ENCODE results near the gene TSR1.

TSR1 gene

DNA sequence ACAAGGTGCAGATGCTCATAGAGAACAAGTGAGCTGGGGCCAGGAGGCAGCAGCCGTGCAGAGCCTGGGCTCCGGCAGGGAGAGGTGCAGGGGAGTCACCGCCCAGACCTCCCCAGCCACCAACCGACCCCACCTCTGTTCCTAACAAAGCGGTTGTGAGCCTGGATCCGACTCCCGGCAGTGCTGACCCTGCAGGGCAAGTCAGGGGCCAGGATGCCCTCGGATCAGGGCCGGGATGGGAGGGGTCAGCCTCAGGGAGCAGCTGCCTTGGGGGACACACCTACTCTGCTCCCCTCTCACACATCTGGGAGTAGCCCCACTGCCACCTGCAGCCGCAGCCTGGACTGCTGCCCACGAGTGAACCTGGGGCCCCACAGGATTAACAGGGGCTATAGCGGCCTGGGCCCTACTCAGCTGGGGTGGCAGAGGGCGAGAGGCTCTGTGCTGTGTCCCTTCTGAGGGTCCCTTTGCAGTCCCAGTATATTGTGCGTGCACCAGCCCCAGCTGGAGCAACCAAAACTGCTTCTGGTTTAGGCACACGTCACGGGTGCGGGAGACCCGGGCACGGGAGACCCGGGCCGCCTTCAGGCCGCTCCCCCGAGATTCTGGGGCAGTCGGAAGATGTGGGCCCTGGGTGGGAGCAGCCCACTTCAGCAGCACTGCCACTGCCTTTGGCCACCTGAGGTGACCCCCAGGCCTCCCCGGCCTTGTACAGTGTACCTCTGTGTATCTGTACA lies 43.4 kb upstream of the TSR1 start:
- no peak for TF ChIP-seq CTCF (conservative IDR thresholded peaks at IDR 0.05; ENCODE audit: low read depth, low read length)
- no peak overlapping the region for H3K4me3 ChIP-seq (ENCODE audit: low read length)
- no peak for DNase-seq (ENCODE audit: low read depth)

DNA sequence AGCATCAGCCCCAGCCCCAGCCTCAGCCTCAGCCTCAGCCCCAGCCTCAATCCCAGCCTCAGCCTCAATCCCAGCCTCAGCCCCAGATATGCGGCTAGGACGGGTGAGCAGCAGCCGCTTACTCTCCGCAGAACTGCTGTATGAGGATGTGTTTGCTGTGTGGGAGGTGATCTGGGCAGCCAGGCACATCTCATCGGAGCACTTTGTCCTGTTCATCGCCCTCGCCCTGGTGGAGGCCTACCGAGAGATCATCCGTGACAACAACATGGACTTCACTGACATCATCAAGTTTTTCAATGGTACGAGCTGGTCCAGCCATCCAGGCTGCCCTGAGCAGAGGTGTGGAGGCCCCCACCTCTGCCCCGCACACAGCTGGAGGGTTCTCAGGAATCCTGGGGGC lies 42.6 kb upstream of the TSR1 start:
- DNase-seq (ENCODE audit: low read depth), result no peak
- TF ChIP-seq CTCF (conservative IDR thresholded peaks at IDR 0.05; ENCODE audit: low read depth, low read length), result no peak
- no peak overlapping the region for H3K4me3 ChIP-seq (ENCODE audit: low read length)

DNA sequence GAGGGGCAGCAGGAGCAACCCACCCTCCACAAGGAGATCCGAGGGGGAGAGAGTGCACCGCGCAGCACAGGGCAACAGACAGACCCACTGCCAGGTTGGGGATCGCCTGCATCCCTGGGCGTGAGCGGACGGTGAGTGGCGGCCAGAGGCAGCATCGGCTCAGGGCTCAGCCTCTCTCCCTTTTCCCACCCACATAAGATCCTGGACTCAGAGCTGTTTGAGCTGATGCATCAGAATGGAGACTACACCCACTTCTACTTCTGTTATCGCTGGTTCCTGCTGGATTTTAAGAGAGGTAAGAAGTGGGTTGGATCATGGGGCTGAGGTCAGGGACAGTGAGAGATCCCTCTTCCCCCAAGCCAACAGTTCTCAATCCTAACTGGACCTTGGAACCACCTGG lies 41.4 kb upstream of the TSR1 start:
- no peak for TF ChIP-seq CTCF (conservative IDR thresholded peaks at IDR 0.05; ENCODE audit: low read depth, low read length)
- no peak overlapping the region for H3K4me3 ChIP-seq (ENCODE audit: low read length)
- no peak for DNase-seq (ENCODE audit: low read depth)

- no peak overlapping the region for H3K4me3 ChIP-seq (ENCODE audit: low read length)
- DNase-seq (ENCODE audit: low read depth), result no peak
- TF ChIP-seq CTCF (conservative IDR thresholded peaks at IDR 0.05; ENCODE audit: low read depth, low read length), result no peak
These were observed 39.9 kb upstream of the TSR1 start for GRCh38 chr17:2376107-2376506.

GRCh38 chr17:2375406-2375805 lies 39.1 kb upstream of the TSR1 start:
- DNase-seq (ENCODE audit: low read depth), result no peak
- TF ChIP-seq CTCF (conservative IDR thresholded peaks at IDR 0.05; ENCODE audit: low read depth, low read length), result no peak
- H3K4me3 ChIP-seq (ENCODE audit: low read length), result no peak overlapping the region

DNA sequence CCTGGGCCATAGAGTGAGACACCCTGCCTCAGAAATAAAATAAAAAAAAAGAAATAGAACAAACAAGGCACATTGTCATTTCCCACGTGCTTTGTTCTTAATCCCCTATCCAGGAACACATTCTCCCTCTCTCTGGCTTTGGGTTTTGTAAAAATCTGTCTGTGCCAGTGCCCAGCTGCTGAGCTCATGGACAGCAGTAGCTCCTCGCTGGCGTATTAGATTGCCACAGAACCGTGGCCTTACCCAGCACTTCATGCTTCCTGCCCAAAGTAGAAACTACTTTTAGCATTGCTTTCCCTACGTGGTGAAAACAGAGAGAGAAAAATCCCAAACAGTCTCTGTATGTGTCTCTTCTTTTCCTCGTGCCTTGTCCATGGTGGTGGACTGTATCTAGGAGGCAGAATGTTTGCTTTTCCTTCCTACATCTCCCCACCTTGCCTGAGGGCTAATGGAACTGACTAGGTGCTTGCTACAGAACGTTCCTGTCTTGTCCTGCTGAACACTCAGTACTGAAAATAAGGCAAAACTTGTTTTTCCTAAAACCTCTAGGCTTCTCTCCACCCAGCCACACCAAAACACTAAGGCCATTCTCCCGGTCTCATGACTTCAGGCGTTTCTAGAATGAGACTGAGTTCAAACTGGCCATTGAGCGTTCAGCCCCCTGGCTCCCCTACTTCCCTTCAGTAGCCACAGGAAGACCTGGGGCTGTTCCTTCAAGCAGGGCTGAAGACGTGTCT lies 38.5 kb upstream of the TSR1 start:
- no peak for TF ChIP-seq CTCF (conservative IDR thresholded peaks at IDR 0.05; ENCODE audit: low read depth, low read length)
- DNase-seq (ENCODE audit: low read depth), result no peak
- H3K4me3 ChIP-seq (ENCODE audit: low read length), result no peak overlapping the region

- TF ChIP-seq CTCF (conservative IDR thresholded peaks at IDR 0.05; ENCODE audit: low read depth, low read length), result no peak
- H3K4me3 ChIP-seq (ENCODE audit: low read length), result no peak overlapping the region
- DNase-seq (ENCODE audit: low read depth), result no peak
These were observed 36.9 kb upstream of the TSR1 start for GRCh38 chr17:2373179-2373578.

Data from retinal pigment epithelial cell (primary cell).